KMS-11 (cell line): ENCODE data around the gene BIK.
A peak's percentile ranks its signal among the peaks of the same experiment; 100 is the strongest.
"Not testable (repeated sequence)": the region's sequence is repeated elsewhere in the genome, so short reads cannot be mapped to it uniquely, and the experiment has no call there.

Experiments
- H2AFZ ChIP-seq: fragments of 200-600 bp; sonication (generic); 2 replicates; pipeline ENCODE4 v1.6.1; 2016; ENCODE audit warnings: antibody characterized with exemption, mixed run types, low read depth
- H3K27ac ChIP-seq: fragments of 200-600 bp; sonication (generic); 2 replicates; pipeline ENCODE4 v1.6.1; 2016; ENCODE audit warnings: mild to moderate bottlenecking, mixed run types
- H3K27me3 ChIP-seq: fragments of 200-600 bp; sonication (generic); 2 replicates; pipeline ENCODE4 v1.6.1; 2017; ENCODE audit warnings: mild to moderate bottlenecking, low read depth, mixed run types, moderate library complexity; ENCODE audit not compliant: insufficient read depth
- H3K36me3 ChIP-seq: fragments of 200-600 bp; sonication (generic); 2 replicates; pipeline ENCODE4 v1.6.1; 2017; ENCODE audit warnings: mild to moderate bottlenecking, mixed run types; ENCODE audit not compliant: insufficient read depth
- H3K4me1 ChIP-seq: fragments of 200-600 bp; sonication (generic); 2 replicates; pipeline ENCODE4 v1.6.1; 2016; ENCODE audit warnings: mild to moderate bottlenecking, low read depth, mixed run types; ENCODE audit not compliant: poor library complexity, severe bottlenecking
- H3K4me2 ChIP-seq: fragments of 200-600 bp; sonication (generic); 2 replicates; pipeline ENCODE4 v1.7.0; 2016; ENCODE audit warnings: mild to moderate bottlenecking, mixed run types
- H3K4me3 ChIP-seq: fragments of 200-600 bp; sonication (generic); IDR thresholded peaks from 2 replicates; pipeline ENCODE4 v1.6.1; 2017; ENCODE audit warnings: low read depth, low read length, mixed read lengths; ENCODE audit not compliant: insufficient read depth
- H3K79me2 ChIP-seq: fragments of 200-600 bp; sonication (generic); 2 replicates; pipeline ENCODE4 v1.6.1; 2016; ENCODE audit warnings: low read depth, mixed run types; ENCODE audit not compliant: insufficient read depth
- H3K9ac ChIP-seq: fragments of 200-600 bp; sonication (generic); 2 replicates; pipeline ENCODE4 v1.6.1; 2016; ENCODE audit warnings: mild to moderate bottlenecking, mixed run types
- H4K20me1 ChIP-seq: fragments of 200-600 bp; sonication (generic); 2 replicates; pipeline ENCODE4 v1.6.1; 2016; ENCODE audit warnings: mild to moderate bottlenecking, mixed run types; ENCODE audit not compliant: insufficient read depth
- TF ChIP-seq, protein P1 (sequence below): fragments of 200-600 bp; sonication (generic); conservative IDR thresholded peaks from 2 replicates; pipeline ENCODE4 v1.6.1; 2017; ENCODE audit warnings: low read depth, mild to moderate bottlenecking, antibody characterized with exemption, low read length, moderate library complexity, mixed read lengths

Gene BIK

GRCh38 chr22:43142880-43143562 is 32.5 kb downstream of the BIK start, which contains the start of gene MCAT:
Gene MCAT, minus strand, starts transcription at chr22:43143398. Its CDS starts 50 bp downstream, at chr22:43143348.
- peaks cover 23% of the 10 kb centered on the region for H3K4me1 ChIP-seq
- H3K27me3 ChIP-seq = no peaks in the 10 kb centered on the region
- peaks cover 15% of the 10 kb centered on the region for H3K79me2 ChIP-seq
- no peaks in the 10 kb centered on the region for H3K36me3 ChIP-seq
- peak within 1 kb of the TSS; percentile 82 for H2AFZ ChIP-seq
- peak within 1 kb of the TSS; percentile 70 for H3K27ac ChIP-seq
- H3K9ac ChIP-seq = peak within 1 kb of the TSS; percentile 75
- TF ChIP-seq, protein P1, sequence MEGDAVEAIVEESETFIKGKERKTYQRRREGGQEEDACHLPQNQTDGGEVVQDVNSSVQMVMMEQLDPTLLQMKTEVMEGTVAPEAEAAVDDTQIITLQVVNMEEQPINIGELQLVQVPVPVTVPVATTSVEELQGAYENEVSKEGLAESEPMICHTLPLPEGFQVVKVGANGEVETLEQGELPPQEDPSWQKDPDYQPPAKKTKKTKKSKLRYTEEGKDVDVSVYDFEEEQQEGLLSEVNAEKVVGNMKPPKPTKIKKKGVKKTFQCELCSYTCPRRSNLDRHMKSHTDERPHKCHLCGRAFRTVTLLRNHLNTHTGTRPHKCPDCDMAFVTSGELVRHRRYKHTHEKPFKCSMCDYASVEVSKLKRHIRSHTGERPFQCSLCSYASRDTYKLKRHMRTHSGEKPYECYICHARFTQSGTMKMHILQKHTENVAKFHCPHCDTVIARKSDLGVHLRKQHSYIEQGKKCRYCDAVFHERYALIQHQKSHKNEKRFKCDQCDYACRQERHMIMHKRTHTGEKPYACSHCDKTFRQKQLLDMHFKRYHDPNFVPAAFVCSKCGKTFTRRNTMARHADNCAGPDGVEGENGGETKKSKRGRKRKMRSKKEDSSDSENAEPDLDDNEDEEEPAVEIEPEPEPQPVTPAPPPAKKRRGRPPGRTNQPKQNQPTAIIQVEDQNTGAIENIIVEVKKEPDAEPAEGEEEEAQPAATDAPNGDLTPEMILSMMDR = no peak
- H4K20me1 ChIP-seq = no peaks in the 10 kb centered on the region
- H3K4me2 ChIP-seq = peak within 1 kb of the TSS; percentile 81; the same call in 1 of the 2 replicates
- H3K4me3 ChIP-seq = no peak within 1 kb of the TSS

GRCh38 chr22:43144949-43145348 is 34.4 kb downstream of the BIK start:
- Histone ChIP-seq H3K79me2 (peaks cover 15% of the 10 kb centered on the region), H3K9ac (no peak overlapping the region), H3K27me3 (no peaks in the 10 kb centered on the region), H3K4me2 (no peak overlapping the region), H3K4me1 (peaks cover 32% of the 10 kb centered on the region), H4K20me1 (no peaks in the 10 kb centered on the region), H3K4me3 (no peak overlapping the region), H2AFZ (no peak overlapping the region), H3K36me3 (no peaks in the 10 kb centered on the region), H3K27ac (no peak overlapping the region)
- TF ChIP-seq, protein P1 = no peak

- not testable (repeated sequence) for H3K27ac ChIP-seq, H3K4me3 ChIP-seq, H3K9ac ChIP-seq, H4K20me1 ChIP-seq, H3K36me3 ChIP-seq, H2AFZ ChIP-seq, H3K27me3 ChIP-seq, H3K4me2 ChIP-seq
- H3K4me1 ChIP-seq = peaks cover 32% of the 10 kb centered on the region
- peaks cover 15% of the 10 kb centered on the region for H3K79me2 ChIP-seq
Observed at GRCh38 chr22:43145371-43145770, 34.8 kb downstream of the BIK start.

- not testable (repeated sequence) for H3K4me2 ChIP-seq, H3K27ac ChIP-seq, H3K9ac ChIP-seq, H3K27me3 ChIP-seq, H3K4me3 ChIP-seq, H3K36me3 ChIP-seq, H2AFZ ChIP-seq, H4K20me1 ChIP-seq
- Histone ChIP-seq H3K79me2 (peaks cover 12% of the 10 kb centered on the region), H3K4me1 (peaks cover 36% of the 10 kb centered on the region)
Observed at GRCh38 chr22:43146332-43146731, 35.8 kb downstream of the BIK start.

DNA sequence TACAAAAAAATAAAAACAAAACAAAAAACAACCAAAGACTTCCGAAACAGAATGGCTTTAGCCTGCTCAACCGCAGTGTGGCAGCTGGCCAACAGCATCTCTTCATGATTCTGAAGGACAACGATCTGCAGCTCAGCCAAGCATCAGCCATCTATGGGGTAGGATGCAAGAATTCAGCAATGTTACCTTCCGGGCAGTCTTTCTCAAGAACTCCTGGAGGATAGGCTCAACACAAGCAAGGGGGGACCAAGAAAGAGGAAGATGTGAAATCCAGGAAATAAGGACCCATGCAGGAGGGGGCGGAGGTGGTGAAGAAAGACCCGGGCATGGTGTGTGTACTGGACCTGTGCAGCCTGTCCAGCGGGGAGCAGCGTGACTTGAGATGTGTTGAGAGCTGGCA is 37.3 kb downstream of the BIK start:
- Histone ChIP-seq H3K9ac (peak overlapping the region; percentile 22; the same call in 1 of the 2 replicates), H3K4me1 (peaks cover 30% of the 10 kb centered on the region), H3K4me2 (peak overlapping the region; percentile 83), H3K79me2 (no peaks in the 10 kb centered on the region), H3K4me3 (no peak overlapping the region), H3K36me3 (no peaks in the 10 kb centered on the region), H3K27ac (peak overlapping the region; percentile 45; the same call in 1 of the 2 replicates), H4K20me1 (no peaks in the 10 kb centered on the region), H2AFZ (peak overlapping the region; percentile 68), H3K27me3 (no peaks in the 10 kb centered on the region)
- TF ChIP-seq, protein P1 = no peak
